Activated CD4-positive, alpha-beta T cell treated with anti-CD3 and anti-CD28 coated beads, Interleukin-2, amount 50 U/mL, for 16 hours (primary cell): Measurements from ENCODE around the gene UBE2I.
"Not testable (repeated sequence)": the region's sequence is repeated elsewhere in the genome, so short reads cannot be mapped to it uniquely, and the experiment has no call there.

Experiments
- DNase-seq: peaks from one replicate; pipeline ENCODE4 v3.0.0-alpha.2; 2020

Gene UBE2I

DNA sequence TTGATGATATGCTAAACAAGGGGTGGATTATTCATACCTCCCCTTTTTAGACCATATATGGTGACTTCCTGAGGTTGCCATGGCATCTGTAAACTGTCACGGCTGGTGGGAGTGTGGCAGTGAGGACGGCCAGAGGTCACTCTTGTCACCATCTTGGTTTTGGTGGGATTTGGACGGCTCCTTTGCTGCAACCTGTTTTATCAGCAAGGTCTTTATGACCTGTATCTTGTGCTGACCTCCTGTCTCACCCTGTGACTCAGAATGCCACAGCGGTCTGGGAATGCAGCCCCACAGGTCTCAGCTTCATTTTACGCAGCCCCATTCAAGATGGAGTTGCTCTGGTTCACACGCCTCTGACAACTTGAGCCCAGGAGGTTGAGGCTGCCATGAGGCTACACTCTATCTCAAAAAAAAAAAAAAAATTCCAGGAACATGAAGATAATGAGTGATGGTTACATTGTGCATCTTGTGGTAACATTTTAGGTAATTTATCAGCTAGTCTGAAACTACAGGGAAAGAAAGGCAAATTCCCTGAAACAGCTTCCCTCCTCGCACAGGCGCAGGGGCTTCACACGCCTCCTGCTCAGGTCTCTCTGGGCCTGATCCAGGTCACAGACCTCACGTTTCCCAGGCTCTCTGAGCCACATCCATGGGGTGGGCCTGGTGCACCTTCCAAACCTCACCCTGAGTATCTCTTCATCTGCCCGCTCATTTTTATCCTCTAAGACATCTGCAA, 15.3 kb upstream of the UBE2I start:
- no peak for DNase-seq

DNA sequence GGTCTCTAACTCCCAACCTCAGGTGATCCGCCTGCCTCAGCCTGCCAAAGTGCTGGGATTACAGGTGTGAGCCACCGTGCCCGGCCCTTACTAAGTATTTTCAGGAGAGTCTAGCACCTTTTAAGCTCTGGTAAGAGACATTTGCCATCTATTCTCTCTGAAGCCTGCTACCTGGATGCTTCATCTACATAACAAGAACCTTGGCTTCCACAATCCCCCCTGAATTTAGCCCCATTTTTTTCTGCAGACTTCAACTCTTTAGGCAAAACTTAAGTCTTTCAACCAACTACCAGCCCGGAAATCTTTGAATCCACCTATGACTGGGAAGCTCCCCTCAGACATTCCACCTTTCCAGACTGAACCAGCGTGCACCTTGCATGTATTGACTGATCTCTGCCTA, 14.0 kb upstream of the UBE2I start:
- DNase-seq: no peak

DNA sequence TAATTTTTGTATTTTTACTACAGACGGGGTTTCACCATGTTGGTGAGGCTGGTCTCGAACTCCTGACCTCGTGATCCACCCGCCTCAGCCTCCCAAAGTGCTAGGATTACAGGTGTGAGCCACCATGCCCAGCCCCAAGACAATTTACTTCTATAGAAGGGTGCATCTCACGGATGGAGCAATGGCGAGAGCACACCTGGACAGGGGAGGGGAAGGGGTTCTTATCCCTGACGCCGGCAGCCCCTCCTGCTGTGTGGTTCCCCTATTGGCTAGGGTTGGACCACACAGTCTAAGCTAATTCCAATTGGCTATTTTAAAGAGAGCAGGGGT, 12.8 kb upstream of the UBE2I start:
- not testable (repeated sequence) for DNase-seq

DNA sequence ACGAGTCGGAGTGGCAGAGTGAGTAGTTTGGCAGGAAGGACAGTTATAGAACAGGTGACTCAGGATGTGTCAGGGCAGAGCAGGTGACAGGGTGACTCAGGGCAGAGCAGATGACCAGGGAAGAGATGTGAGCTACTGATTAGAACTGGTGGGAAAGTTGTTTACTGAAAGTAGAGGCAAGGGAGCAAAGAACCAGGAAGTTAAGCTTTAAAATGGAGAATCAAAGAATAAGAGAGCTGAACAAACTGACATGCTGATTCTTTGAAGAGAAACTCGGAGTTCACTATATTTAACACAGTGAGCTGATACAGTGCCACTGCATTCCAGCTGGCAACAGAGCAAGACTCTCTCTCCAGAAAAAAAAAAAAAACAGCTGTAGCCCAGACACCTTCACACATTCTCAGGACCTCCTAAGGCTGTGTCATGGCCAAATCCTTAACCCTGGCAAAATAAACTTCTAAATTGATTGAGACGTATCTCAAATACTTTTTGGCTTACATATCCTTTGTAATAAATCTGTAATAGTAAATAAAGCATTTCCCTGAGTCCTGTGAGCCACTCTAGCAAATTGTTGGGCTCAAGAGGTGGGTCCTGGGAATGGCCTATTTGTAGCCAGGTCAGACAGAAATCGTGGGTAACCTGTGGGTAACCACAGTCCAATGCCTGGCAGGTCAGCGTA, 12.3 kb upstream of the UBE2I start:
- DNase-seq: peak; percentile 39

DNA sequence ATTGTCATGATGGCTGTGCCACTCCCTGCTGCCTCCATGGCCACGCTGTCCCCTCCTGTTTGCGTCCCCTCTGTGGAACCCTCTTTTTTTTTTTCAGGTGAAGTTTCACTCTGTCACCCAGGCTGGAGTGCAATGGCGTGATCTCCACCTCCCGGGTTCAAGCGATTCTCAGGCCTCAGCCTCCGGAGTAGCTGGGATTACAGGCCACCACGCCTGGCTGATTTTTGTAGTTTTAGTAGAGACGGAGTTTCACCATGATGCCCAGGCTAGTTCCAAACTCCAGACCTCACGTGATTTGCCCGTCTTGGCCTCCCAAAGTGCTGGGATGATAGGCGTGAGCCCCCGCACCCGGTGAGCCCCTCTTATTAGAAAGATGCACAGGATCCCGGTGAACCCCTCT, 11.0 kb upstream of the UBE2I start:
- DNase-seq: no peak

DNA sequence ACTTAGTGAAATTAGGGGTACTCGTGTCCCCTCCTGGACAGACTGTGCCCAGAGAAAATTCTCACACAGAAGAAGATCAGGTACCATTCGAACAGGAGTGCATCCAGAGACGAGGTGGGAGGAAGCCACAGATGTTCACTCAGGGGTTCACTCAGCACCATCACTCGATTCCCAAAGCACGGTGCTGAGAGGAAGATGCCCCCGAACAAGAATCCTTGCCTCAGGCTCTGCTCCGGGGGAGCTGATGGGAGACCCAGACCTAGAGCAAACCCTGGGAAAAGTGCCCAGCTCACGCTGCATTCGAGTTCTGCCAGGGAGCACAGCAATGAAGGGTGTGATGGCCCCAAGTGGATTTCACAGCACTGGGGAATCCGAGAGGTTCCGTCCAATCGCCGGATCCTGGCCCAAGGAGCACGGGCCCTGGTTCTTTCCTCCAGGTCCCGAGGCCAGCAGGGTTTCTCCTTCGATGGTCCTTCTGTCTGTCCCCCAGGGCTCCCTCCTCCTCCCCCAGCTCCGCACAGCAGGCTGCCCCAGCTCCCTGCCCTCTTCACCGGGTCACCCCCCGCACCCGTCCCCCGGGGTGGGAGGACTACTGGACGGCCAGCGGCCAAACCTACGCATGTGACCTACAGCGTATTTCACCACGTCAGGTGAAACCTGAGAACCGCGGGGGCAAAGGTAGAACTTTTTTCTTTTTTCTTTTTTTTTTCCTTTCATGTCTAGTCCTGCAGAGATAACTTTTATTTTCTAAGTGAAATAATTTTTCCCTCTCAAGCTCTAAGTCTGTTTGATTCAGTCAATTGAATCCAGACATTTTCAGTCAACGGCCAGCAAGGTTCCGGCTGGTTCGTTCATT, 10.2 kb upstream of the UBE2I start:
- DNase-seq: no peak

DNA sequence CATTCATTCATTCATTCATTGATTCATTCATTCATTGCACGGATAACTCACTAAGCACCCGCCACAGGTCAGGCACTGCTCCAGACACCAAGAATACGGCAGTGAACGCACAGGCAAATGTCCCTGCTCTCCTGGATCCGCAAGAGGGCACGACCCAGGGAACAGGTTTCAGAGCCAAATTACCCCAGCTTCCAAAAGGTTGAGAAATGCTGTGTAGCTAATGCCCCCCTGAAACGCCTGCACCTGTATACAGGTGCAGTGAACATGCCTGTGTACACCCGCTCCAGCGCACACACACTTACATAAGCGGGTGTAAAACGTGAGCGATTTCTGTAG, 9.6 kb upstream of the UBE2I start:
- DNase-seq: no peak

DNA sequence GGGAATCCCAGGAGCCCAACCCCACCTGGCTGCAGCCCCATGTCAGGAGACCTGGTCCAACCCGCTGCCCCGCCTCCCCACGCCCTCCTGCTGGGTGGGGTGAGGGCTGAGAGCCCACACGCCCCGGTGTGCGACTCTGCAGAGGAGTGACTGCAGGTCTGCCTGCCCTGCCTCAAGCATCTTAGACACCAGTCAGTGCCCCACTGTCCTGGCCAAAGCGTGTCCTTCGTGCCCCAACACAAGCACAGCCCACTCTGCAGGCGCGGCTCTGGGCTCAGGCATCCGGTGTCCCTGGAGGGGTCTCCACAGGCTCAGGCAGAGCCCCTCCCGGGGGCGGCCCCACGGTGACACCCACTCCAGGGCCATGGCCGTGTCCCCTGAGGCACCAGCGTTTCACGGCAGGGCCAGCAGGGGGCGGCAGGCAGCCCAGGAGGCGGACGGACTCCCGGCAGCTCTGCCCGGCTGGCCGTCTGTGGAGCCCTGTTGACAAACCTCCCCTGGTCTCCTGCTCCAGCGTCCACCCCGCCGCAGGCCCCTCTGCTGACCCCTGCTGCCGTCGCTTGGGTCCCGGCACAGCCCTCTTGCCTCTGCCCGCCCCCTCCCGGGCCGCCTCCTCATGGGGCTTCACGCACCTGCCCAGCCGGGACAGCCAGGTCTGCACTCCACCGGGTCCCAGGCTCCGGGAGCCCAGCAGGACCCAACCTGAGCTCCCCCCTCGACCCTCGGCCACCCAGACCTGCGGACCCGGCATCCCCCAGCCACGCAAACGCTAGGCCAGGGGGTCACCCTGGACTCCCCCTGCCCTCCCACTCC, 8.6 kb upstream of the UBE2I start:
- peak; percentile 72 for DNase-seq

DNA sequence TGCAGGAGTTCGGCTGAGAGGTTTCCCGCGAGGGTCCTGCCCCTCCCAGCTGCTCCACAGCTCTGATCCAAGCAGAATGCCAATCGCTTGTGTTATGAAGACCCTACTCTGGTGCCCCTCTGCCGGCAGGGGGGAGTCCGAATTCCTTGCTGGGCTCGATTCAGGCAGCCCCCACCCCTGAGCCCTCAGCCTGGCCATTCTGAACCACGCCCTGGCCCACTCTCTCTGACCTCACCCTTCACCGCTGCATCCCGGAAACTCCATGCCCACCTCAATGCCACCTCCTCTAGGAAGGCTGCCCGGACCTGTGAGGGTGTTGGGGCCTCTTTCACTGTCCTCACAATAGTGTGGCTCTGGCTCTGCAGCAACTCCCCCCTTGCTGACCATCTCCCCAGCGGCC, 7.9 kb upstream of the UBE2I start:
- no peak for DNase-seq

DNA sequence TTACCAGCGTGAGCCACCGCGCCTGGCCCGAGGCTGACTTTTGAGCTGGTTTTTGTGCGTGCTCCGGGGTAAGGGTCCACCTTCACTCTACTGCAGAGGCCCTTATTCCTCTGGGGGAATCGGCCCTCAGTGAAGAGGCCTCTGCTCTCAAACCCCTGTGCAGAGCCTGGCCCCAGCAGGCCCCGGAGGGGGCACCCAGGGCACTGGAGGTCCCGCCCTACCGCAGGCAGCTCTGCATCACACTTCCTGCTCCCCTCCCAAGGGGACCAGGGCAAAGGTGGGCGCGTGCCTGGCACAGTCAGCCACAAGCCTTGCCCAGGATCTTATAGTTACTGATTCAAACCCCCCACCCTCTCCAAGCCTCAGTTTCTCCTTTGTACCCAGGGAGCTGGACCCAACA, 3.6 kb upstream of the UBE2I start:
- DNase-seq: no peak

DNA sequence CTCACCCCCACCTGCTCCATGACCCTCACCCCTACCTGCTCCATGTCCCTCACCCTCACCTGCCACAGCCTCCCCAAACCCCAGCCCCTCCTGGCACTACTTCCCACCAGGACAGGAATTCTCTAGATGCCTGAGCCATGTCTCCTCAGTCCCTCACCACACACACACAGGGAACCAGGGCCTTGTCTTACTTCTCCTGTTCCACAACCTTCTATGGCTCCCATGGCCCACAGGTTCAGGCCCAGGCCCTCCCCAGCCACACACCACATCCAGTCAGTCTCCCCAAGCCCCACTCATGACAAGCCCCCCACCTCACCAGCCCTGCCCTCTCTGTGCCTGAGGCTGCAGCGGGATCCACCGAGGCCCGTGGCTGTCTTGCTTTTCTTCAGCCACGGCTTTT, 3.1 kb upstream of the UBE2I start:
- no peak for DNase-seq

DNA sequence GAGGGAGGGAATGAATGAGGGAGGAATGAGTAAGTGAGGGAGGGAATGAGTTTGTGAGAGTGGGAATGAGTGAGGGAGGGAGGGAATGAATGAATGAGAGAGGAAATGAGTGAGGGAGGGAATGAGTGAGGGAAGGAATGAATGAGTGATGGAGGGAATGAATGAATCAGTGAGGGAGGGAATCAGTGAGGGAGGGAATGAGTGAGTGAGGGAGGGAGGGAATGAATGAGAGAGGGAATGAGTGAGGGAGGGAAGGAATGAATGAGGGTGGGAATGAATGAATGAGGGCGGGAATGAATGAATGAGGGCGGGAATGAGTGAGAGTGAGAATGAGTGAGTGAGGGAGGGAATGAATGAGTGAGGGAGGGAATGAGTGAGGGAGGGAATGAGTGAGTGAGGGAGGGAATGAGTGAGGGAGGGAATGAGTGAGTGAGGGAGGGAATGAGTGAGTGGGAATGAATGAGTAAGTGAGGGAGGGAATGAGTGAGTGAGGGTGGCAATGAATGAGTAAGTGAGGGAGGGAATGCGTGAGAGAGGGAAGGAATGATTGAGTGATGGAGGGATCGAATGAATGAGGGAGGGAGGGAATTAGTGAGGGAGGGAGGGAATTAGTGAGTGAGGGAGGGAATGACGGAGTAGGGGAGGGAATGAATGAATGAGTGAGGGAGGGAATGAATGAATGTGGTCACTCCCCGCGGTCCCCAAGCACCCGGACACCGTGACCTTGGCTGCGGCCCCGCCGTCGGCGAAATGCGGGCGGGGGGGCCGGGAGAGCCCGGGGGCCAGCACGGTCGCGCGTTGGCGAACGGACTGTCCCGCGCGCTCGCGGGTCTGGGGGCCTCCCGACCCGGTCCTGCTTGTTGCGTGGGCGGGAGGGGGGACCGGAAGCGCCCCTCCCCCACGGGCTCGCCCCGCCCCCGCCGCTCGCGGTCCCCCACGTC, 1.1 kb upstream of the UBE2I start:
- DNase-seq: peak; percentile 58

DNA sequence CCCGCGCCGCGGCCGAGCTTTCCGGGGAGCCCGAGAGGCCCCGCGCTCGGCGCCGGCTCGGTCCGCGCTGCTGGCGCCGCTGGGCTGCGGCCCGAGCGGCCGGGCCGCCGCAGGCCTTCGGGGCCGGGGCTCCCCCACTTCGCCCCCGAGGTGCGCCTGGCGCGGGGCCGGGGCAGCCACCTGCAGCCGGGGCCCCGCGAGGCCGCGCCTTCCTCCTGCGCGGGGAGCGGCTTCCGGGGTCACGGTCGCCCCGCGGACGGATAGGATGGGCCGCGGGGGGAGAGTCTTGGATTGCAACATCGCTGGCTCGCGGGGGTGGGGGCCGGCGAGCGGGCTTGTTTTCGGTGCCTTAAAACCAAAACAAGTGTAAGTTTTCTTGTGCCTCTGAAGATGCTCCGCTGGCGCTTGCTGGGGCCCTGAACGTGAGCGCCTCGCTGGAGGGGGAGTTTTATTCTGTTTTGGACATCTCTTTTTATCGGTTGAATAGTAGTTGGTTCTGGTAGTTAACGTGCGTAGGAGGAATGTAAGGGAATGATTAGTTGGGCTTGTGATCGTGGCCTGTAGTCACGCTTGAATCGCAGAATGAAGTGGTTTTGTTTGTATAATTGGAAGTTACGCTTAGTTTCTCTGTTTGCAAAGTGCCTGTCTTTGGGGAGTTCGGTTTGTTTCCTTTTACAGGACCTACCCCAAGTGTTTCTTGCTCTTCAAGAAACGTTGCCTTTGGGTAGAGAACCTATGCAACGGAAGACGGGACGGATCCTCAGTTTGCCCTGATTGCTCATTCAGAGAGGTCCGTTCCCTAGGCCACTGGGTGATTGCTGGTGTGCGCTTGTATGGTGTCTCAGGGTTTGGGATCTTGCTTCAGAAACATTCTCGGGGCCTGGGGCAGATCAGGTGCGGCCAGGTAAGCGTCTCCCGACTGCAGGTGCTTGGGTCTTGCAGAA, 724 bp downstream of the UBE2I start:
- peak; percentile 37 for DNase-seq

DNA sequence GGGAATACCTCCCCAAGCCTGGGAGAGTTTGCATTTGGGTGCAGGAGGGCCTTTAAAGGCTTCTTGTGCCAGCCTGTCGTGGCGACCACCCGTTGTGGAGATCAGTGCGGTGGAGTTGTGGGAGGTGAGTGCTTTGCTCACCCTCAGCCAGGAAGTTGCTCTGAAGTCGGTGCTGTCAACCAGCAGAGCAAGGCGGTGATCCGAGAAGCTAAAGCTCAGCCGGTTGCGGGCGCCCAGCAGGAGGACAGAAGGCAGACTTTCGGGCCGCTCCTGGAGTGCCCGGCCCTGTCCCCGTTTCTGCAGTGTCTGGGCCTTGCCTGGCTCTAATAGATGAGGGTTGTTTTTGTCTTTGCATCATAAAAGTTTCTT, 1.4 kb downstream of the UBE2I start:
- peak; percentile 29 for DNase-seq

DNA sequence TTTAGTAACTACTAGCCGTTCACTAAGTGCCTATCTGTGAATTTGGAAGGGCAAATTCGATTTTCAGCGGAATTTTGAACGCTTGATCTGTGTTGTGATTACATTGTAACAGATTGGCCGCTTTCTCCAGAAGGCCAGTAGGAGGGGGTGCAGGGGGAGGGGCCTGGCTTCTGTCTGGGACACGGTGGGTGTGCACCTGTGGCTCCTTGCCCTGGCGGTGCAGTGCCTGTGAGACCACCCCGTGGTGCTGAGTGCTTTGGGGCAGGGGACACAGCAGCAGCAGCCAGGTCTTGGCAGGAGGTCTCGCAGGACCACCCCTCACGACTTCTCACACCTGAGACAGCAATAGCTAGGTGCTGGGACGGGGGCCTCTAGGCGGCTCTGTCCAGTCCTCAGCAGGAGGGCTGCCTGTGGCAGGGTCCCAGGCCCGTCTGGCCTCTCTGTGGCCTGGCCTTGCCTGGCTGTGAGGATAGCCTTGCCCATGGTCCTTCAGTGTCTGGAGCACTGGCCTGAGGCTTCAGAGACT, 1.8 kb downstream of the UBE2I start:
- DNase-seq: no peak

DNA sequence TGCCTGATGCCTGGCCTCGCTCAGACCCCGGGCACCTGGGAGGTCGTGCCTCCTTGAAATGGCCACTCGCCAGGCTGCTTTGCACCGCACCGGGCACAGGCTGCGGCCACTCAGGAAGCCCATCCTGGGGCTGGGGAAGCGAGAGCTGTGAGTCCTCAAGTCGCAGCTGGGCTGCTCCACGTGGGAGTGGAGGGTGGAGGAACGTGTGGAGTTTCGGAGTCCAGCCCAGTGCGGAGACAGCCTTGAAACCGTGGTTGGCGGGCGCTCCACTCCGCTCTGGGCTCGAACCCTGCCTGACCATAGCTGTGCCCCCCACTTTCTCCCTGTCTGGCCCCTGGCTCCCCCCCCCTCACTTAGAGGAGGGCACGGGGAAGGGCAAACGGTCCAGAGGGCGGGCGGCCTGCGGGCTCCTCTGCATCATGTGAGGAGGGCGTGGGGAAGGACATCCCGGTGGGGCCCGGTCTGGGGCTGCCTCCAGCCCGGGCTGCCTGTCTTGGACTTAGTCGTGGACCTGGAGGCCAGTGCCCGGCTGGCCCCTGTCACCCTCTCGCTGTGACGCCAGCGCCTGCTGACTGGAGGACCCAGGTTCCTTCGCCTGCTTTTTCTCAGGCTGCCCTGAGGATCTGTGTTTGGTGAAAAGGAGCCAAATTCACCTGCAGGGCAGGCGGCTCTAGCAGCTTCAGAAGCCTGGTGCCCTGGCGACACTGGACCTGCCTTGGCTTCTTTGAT, 2.5 kb downstream of the UBE2I start:
- DNase-seq: no peak

DNA sequence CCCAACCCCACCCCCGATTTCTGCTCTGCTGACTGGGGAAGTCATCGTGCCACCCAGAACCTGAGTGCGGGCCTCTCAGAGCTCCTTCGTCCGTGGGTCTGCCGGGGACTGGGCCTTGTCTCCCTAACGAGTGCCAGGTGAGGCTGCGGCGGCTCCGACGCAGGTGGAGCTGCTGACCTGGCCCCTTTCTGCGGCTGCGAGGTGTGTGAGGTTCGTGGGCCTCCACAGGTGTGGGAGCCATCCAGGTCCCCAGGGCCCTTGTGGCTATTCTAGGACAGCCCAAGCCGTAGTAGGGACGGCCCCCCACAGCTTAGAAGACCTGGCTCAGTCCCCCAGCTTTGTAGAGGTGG, 3.0 kb downstream of the UBE2I start:
- DNase-seq: no peak

DNA sequence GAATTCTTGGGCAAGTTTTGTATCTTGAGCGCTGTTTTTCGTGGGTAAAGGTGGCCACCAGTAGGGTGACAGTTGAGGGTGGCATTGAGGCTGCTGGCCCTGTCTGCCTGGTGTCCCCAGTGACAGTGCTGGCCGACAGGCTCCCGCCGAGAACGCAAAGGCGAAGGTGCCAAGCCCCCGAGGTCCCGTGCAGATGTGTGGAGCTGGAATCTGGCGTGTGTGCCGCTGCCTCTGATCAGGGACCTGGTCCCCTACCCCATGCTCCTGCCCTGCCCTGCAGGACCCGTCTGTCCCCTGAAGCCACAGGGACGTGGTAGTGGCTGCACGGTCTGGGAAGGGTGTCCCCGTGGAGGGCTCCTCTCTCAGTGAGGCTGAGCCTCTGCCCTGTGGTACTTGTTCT, 3.5 kb downstream of the UBE2I start:
- DNase-seq: no peak

DNA sequence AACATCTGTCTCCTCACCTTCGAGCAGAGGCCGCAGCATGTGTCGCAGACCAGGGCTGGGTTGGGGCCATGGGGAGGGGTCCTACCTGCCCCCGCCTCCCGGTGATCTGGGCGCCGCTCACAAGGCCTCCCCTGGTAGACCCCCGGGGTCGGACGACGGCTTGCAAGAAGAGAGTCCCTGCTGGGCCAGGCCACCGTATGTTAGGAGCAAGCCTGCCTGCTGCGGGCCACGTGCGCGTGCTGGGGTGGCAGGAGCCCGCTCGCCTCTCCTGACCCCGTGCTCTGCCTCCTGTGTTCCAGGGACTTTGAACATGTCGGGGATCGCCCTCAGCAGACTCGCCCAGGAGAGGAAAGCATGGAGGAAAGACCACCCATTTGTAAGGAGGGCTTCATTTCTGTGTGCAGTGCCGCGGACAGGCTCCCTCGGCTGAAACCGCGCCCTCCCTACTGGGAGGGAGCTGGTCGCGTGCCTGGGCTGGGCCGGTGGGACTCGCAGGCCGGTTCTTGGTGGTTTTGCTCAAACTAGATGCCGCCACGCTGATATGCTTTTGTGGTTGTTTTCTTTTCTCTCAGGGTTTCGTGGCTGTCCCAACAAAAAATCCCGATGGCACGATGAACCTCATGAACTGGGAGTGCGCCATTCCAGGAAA, 4.4 kb downstream of the UBE2I start:
- DNase-seq: no peak
